Measurements from ENCODE around the gene ANO9.
A peak's percentile ranks its signal among the peaks of the same experiment; 100 is the strongest.

DNA sequence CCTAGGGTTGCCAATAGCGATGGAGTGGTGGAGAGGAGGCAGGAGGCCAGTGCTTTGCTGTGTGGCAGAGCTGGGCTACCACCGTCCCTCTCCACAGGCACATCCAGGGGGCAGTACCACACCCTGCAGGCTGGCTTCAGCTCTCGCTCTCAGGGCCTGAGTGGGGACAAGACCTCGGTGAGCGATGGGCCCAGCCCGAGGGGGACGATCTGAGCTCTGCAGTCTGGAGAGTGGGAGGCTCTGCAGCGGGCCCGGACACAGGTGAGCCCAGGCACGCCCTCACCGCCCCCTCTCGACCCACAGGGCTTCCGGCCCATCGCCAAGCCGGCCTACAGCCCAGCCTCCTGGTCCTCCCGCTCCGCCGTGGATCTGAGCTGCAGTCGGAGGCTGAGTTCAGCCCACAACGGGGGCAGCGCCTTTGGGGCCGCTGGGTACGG, 45.3 kb downstream of the ANO9 start:
- TF ChIP-seq, protein P1, sequence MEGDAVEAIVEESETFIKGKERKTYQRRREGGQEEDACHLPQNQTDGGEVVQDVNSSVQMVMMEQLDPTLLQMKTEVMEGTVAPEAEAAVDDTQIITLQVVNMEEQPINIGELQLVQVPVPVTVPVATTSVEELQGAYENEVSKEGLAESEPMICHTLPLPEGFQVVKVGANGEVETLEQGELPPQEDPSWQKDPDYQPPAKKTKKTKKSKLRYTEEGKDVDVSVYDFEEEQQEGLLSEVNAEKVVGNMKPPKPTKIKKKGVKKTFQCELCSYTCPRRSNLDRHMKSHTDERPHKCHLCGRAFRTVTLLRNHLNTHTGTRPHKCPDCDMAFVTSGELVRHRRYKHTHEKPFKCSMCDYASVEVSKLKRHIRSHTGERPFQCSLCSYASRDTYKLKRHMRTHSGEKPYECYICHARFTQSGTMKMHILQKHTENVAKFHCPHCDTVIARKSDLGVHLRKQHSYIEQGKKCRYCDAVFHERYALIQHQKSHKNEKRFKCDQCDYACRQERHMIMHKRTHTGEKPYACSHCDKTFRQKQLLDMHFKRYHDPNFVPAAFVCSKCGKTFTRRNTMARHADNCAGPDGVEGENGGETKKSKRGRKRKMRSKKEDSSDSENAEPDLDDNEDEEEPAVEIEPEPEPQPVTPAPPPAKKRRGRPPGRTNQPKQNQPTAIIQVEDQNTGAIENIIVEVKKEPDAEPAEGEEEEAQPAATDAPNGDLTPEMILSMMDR (conservative IDR thresholded peaks at IDR 0.05; ENCODE audit: low read depth in 2 of 2): peak; percentile 22 to 50; a peak in 2 of 4 replicates
- TF ChIP-seq EZH2 (IDR thresholded peaks at IDR 0.05; ENCODE audit: low read depth, unreplicated experiment) (no peak), JUNB (IDR thresholded peaks at IDR 0.05; ENCODE audit: unreplicated experiment) (no peak), CREB1 (CRISPR knock-in tag; IDR thresholded peaks at IDR 0.05; ENCODE audit: low read depth) (no peak), POLR2AphosphoS5 (IDR thresholded peaks at IDR 0.05; ENCODE audit: low read depth) (no peak), EZH2phosphoT487 (IDR thresholded peaks at IDR 0.05; ENCODE audit: unreplicated experiment) (no peak), NANOG (IDR thresholded peaks at IDR 0.05; ENCODE audit: borderline replicate concordance) (no peak), ZNF331 (CRISPR knock-in tag; IDR thresholded peaks at IDR 0.05; ENCODE audit: low read depth) (no peak)
- TF ChIP-seq, protein P2, sequence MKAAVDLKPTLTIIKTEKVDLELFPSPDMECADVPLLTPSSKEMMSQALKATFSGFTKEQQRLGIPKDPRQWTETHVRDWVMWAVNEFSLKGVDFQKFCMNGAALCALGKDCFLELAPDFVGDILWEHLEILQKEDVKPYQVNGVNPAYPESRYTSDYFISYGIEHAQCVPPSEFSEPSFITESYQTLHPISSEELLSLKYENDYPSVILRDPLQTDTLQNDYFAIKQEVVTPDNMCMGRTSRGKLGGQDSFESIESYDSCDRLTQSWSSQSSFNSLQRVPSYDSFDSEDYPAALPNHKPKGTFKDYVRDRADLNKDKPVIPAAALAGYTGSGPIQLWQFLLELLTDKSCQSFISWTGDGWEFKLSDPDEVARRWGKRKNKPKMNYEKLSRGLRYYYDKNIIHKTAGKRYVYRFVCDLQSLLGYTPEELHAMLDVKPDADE (IDR thresholded peaks at IDR 0.05): no peak
- TF ChIP-seq, protein P3, sequence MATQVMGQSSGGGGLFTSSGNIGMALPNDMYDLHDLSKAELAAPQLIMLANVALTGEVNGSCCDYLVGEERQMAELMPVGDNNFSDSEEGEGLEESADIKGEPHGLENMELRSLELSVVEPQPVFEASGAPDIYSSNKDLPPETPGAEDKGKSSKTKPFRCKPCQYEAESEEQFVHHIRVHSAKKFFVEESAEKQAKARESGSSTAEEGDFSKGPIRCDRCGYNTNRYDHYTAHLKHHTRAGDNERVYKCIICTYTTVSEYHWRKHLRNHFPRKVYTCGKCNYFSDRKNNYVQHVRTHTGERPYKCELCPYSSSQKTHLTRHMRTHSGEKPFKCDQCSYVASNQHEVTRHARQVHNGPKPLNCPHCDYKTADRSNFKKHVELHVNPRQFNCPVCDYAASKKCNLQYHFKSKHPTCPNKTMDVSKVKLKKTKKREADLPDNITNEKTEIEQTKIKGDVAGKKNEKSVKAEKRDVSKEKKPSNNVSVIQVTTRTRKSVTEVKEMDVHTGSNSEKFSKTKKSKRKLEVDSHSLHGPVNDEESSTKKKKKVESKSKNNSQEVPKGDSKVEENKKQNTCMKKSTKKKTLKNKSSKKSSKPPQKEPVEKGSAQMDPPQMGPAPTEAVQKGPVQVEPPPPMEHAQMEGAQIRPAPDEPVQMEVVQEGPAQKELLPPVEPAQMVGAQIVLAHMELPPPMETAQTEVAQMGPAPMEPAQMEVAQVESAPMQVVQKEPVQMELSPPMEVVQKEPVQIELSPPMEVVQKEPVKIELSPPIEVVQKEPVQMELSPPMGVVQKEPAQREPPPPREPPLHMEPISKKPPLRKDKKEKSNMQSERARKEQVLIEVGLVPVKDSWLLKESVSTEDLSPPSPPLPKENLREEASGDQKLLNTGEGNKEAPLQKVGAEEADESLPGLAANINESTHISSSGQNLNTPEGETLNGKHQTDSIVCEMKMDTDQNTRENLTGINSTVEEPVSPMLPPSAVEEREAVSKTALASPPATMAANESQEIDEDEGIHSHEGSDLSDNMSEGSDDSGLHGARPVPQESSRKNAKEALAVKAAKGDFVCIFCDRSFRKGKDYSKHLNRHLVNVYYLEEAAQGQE (IDR thresholded peaks at IDR 0.05; ENCODE audit: unreplicated experiment): no peak
- TF ChIP-seq, protein P4, sequence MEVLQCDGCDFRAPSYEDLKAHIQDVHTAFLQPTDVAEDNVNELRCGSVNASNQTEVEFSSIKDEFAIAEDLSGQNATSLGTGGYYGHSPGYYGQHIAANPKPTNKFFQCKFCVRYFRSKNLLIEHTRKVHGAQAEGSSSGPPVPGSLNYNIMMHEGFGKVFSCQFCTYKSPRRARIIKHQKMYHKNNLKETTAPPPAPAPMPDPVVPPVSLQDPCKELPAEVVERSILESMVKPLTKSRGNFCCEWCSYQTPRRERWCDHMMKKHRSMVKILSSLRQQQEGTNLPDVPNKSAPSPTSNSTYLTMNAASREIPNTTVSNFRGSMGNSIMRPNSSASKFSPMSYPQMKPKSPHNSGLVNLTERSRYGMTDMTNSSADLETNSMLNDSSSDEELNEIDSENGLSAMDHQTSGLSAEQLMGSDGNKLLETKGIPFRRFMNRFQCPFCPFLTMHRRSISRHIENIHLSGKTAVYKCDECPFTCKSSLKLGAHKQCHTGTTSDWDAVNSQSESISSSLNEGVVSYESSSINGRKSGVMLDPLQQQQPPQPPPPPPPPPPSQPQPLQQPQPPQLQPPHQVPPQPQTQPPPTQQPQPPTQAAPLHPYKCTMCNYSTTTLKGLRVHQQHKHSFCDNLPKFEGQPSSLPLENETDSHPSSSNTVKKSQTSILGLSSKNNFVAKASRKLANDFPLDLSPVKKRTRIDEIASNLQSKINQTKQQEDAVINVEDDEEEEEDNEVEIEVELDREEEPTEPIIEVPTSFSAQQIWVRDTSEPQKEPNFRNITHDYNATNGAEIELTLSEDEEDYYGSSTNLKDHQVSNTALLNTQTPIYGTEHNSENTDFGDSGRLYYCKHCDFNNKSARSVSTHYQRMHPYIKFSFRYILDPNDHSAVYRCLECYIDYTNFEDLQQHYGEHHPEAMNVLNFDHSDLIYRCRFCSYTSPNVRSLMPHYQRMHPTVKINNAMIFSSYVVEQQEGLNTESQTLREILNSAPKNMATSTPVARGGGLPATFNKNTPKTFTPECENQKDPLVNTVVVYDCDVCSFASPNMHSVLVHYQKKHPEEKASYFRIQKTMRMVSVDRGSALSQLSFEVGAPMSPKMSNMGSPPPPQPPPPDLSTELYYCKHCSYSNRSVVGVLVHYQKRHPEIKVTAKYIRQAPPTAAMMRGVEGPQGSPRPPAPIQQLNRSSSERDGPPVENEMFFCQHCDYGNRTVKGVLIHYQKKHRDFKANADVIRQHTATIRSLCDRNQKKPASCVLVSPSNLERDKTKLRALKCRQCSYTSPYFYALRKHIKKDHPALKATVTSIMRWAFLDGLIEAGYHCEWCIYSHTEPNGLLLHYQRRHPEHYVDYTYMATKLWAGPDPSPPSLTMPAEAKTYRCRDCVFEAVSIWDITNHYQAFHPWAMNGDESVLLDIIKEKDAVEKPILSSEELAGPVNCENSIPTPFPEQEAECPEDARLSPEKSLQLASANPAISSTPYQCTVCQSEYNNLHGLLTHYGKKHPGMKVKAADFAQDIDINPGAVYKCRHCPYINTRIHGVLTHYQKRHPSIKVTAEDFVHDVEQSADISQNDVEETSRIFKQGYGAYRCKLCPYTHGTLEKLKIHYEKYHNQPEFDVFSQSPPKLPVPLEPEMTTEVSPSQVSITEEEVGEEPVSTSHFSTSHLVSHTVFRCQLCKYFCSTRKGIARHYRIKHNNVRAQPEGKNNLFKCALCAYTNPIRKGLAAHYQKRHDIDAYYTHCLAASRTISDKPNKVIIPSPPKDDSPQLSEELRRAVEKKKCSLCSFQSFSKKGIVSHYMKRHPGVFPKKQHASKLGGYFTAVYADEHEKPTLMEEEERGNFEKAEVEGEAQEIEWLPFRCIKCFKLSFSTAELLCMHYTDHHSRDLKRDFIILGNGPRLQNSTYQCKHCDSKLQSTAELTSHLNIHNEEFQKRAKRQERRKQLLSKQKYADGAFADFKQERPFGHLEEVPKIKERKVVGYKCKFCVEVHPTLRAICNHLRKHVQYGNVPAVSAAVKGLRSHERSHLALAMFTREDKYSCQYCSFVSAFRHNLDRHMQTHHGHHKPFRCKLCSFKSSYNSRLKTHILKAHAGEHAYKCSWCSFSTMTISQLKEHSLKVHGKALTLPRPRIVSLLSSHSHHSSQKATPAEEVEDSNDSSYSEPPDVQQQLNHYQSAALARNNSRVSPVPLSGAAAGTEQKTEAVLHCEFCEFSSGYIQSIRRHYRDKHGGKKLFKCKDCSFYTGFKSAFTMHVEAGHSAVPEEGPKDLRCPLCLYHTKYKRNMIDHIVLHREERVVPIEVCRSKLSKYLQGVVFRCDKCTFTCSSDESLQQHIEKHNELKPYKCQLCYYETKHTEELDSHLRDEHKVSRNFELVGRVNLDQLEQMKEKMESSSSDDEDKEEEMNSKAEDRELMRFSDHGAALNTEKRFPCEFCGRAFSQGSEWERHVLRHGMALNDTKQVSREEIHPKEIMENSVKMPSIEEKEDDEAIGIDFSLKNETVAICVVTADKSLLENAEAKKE (CRISPR knock-in tag; IDR thresholded peaks at IDR 0.05): no peak
